Skeletal muscle satellite cell (primary cell): ENCODE results near the gene OXSR1.
"Not testable (repeated sequence)": the region's sequence is repeated elsewhere in the genome, so short reads cannot be mapped to it uniquely, and the experiment has no call there.

ENCODE experiments used
- H3K27me3 ChIP-seq: 2 replicates; pipeline ENCODE4 v1.7.0; 2013; ENCODE audit warnings: low read length; ENCODE audit not compliant: control insufficient read depth, insufficient read depth
- H3K36me3 ChIP-seq: 2 replicates; pipeline ENCODE4 v1.7.0; 2013; ENCODE audit warnings: mild to moderate bottlenecking, control low read depth, low read length; ENCODE audit not compliant: insufficient read depth
- H3K4me1 ChIP-seq: 2 replicates; pipeline ENCODE4 v1.7.0; 2013; ENCODE audit warnings: low read length; ENCODE audit not compliant: control insufficient read depth, insufficient read depth
- H3K4me2 ChIP-seq: 2 replicates; pipeline ENCODE4 v1.7.0; 2013; ENCODE audit warnings: mild to moderate bottlenecking, low read length
- H3K4me3 ChIP-seq: 2 replicates; pipeline ENCODE4 v1.7.0; 2013; ENCODE audit warnings: low read length
- H3K9ac ChIP-seq: 2 replicates; pipeline ENCODE4 v1.7.0; 2013; ENCODE audit warnings: mild to moderate bottlenecking, low read depth, low read length, moderate library complexity
- H3K9me3 ChIP-seq: replicated peaks from 2 replicates; pipeline ENCODE4 v1.7.0; 2013; ENCODE audit warnings: mild to moderate bottlenecking, control low read depth, low read length

OXSR1 gene

DNA sequence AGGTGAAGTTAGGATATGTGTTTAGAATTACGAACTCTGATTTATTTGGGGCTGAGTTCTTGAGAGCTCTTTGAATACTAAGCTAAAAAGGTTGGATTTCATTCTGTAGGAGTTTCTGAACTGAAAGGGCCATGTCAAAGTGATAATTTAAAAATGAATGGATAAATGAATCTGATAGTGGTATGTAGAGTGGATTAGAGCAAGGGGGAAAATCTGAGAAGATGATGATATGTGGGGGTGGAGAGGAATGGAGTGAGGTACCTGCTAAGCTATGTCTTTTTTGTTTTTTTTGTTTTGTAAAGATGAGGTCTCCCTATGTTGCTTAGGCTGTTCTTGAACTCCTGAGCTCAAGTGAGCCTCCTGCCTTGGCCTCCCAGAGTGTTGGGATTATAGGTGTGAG lies 55.7 kb downstream of the OXSR1 start:
- H3K4me3 ChIP-seq, result no peak overlapping the region
- H3K4me2 ChIP-seq, result no peak overlapping the region
- H3K9ac ChIP-seq, result no peak overlapping the region
- peaks cover 26% of the 10 kb centered on the region for H3K4me1 ChIP-seq
- H3K27me3 ChIP-seq, result no peaks in the 10 kb centered on the region
- peaks cover 54% of the 10 kb centered on the region for H3K36me3 ChIP-seq
- H3K9me3 ChIP-seq, result no peaks in the 10 kb centered on the region

DNA sequence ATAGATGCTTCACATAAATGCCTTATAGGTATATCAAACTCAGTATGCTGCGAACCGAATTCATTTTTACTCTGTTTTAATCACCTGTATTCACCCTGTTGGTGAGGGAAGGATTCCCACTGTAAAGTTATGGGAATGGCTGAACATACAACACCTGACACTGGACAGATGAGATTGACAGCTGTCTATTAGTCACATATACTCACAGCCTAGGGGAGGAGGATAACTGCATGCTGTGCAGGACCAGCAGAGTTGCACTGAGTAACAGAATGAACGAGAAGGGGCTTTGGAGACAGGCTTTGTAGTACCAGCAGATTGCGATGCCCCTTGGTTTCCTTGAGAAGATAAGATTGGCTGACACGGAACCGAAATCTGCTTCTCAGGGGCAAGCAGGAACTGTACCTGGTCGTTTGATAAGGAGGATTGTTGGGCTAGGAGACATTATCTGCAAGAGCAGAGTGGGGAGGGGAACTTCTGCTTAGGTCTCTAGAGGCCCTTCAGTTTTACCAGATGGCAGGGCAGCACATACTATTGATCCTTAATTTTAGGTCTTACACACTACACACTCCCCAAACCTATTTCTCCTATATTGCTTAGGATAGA lies 56.8 kb downstream of the OXSR1 start:
- Histone ChIP-seq H3K9me3 (no peaks in the 10 kb centered on the region), H3K36me3 (peaks cover 52% of the 10 kb centered on the region), H3K9ac (no peak overlapping the region), H3K4me3 (no peak overlapping the region), H3K4me1 (peaks cover 31% of the 10 kb centered on the region), H3K4me2 (no peak overlapping the region), H3K27me3 (no peaks in the 10 kb centered on the region)

DNA sequence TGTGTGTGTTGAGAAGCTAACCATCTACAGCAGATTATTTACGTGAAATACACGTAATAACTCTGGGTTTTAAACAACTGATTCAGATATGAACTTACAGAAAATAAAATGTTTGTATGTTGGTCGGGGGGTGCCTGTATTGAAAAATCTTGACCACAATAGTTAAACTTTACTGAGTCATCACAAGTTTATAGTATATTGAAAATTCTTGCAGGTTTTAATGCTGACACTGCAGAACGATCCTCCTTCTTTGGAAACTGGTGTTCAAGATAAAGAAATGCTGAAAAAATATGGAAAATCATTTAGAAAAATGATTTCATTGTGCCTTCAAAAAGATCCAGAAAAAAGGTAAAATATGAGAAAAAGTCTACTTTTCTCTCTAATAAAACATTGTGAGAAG lies 59.0 kb downstream of the OXSR1 start:
- Histone ChIP-seq H3K9me3 (no peaks in the 10 kb centered on the region), H3K36me3 (peaks cover 45% of the 10 kb centered on the region)

DNA sequence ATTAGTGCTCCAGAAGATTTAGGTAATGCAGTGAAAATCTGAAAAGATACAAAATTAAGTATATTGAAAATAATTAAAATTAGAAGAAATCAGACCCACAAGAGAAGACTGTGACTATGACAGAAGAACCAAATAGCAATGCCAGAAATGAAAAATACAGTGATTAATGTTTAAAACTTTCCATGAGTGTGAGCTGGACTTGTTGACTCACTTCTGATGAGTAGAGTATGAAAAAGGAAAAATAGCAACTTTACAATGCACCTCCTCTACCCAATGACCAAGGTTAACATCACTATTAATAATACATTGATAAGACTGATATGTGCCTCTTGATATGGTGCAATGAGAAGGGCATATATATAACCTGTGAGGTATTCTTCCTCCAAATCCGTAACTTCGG lies 60.9 kb downstream of the OXSR1 start:
- Histone ChIP-seq H3K9ac (peak overlapping the region; percentile 15), H3K4me2 (peak overlapping the region; percentile 47), H3K36me3 (peaks cover 52% of the 10 kb centered on the region), H3K4me1 (peaks cover 52% of the 10 kb centered on the region), H3K4me3 (no peak overlapping the region), H3K9me3 (no peaks in the 10 kb centered on the region), H3K27me3 (no peaks in the 10 kb centered on the region)

More for the DNA sequence above, 59.0 kb downstream of the OXSR1 start:
- Histone ChIP-seq H3K4me1 (peaks cover 52% of the 10 kb centered on the region), H3K4me3 (no peak overlapping the region), H3K9ac (no peak overlapping the region), H3K27me3 (no peaks in the 10 kb centered on the region), H3K4me2 (no peak overlapping the region)

DNA sequence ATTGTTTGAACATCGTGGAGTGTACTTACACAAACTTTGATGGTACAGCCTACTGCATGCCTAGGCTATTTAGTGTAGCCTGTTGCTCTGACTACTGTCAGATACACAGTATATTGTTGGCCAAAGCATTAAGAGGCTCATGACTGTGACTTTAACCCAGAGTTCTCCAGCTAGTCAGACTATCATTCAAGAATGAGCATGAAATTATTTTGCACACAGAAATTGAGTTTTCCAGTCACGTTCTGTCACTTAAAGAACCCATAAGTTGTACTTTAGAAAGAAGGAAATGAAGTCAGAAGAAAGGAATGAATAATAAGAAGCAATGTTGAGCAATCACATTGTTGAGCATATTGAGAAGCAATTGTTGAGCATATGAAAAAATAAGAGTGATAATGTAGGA lies 62.7 kb downstream of the OXSR1 start:
- no peaks in the 10 kb centered on the region for H3K27me3 ChIP-seq
- H3K4me3 ChIP-seq, result peak overlapping the region; percentile 6
- H3K36me3 ChIP-seq, result peaks cover 54% of the 10 kb centered on the region
- peak overlapping the region; percentile 24 for H3K4me2 ChIP-seq
- H3K9me3 ChIP-seq, result no peaks in the 10 kb centered on the region
- peak overlapping the region; percentile 52 for H3K9ac ChIP-seq
- H3K4me1 ChIP-seq, result peaks cover 52% of the 10 kb centered on the region

DNA sequence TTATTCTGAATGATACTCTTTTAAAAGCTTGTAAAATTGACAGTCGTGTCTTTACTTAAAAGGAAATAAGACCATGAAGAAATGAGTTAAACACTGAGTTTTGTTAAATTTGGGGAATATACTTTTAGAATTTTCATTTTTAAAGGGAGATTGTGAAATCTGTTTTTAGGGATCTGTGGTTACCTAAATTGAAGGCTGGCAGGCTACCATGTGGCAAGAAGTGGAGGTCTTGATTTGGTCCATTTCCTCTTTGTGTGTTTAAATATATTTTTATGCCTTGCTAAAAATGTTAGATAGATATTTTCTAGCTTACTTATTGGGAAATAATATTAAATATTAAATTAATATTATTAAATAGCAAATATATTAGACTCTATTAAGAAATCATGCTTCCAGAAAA lies 63.7 kb downstream of the OXSR1 start:
- Histone ChIP-seq H3K9me3 (no peaks in the 10 kb centered on the region), H3K9ac (no peak overlapping the region), H3K36me3 (peaks cover 57% of the 10 kb centered on the region), H3K4me1 (peaks cover 52% of the 10 kb centered on the region), H3K27me3 (no peaks in the 10 kb centered on the region), H3K4me2 (no peak overlapping the region), H3K4me3 (no peak overlapping the region)

DNA sequence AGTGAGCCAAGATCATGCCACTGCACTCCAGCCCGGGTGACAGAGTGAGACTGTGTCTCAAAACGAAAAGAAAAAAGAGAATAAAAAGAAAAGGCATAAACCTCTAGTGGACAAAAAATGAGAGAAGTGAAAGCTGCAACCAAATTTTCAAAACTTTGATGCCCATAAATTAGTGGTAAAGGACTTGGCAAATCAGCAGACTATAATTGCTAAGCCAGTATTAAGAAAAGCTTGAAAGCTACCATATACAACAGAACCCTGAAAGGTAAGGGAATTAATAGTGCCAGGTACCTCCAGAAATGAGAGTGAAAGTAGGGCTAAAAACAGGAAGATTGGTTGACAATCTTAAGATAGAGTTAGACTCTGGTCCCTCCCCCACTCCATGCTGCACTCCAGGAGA lies 67.4 kb downstream of the OXSR1 start:
- H3K27me3 ChIP-seq, result no peaks in the 10 kb centered on the region
- H3K4me2 ChIP-seq, result no peak overlapping the region
- H3K4me1 ChIP-seq, result peaks cover 15% of the 10 kb centered on the region
- no peak overlapping the region for H3K9ac ChIP-seq
- H3K36me3 ChIP-seq, result peaks cover 66% of the 10 kb centered on the region
- no peaks in the 10 kb centered on the region for H3K9me3 ChIP-seq
- no peak overlapping the region for H3K4me3 ChIP-seq

DNA sequence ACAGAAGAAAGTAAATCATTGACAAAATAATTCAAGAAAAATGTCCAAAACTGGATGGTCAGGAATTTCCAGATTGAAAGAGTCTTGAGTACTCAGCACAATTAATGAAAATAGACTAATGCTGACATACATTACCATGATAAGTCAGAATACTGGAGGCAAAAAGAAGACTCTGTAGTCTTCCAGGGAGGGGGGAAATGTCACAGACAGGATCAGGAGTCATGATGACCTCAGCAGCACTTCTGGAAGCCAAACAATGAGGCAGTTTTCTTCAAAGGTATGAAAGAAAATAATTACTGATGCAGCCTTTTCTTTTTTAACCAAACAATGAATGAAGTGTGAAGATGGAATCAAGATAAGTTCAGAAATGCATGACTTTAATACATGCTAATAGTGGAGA lies 70.1 kb downstream of the OXSR1 start:
- Histone ChIP-seq H3K9me3 (no peaks in the 10 kb centered on the region), H3K4me3 (no peak overlapping the region), H3K4me2 (no peak overlapping the region), H3K4me1 (no peaks in the 10 kb centered on the region), H3K9ac (no peak overlapping the region), H3K27me3 (no peaks in the 10 kb centered on the region), H3K36me3 (peaks cover 72% of the 10 kb centered on the region)

DNA sequence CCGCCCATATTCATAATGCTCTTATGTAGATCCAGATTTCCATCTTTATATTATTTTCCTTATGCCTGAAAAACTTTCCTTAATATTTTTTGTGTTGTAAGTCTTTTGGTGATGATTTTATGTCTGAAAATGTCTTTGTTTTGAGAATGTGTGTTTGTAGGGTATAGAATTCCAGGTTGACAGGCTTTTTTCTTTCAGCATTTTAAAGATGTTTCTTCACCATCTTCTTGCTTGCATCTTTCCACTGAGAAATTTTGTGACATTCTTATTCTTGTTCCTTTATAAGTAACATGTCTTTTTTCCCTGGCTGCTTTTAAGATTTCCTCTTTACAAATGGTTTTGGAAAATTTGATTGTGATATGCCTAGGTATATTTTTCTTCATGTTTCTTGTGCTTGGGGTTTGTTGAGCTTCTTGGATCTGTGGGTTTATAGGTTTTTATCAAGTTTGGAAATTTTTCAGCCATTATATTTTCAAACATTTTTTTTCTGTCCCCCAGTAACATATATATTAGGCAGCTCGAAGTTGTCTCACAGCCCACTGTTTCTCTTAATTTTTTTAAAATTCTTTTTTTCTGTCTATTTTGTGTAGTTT lies 73.2 kb downstream of the OXSR1 start:
- Histone ChIP-seq H3K27me3 (no peaks in the 10 kb centered on the region), H3K36me3 (peaks cover 65% of the 10 kb centered on the region)

DNA sequence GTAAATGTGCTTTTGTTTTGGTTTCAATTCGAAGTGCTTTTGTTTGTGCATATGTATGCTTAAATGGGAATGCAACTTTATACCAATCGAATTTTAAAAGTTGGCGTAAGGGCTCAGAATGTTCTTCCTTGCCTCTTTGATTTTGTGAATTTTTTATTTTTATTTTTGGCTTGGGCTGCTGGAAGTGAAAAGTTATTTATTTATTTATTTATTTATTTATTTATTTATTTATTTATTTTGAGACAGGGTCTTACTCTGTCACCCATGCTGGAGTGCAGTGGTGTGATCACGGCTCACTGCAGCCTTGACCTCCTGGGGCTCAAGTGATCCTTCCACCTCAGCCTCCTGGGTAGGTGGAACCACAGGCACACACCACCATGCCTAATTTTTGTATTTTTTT lies 77.5 kb downstream of the OXSR1 start:
- H3K36me3 ChIP-seq, result peaks cover 54% of the 10 kb centered on the region

More for the DNA sequence above, 73.2 kb downstream of the OXSR1 start:
- Histone ChIP-seq H3K4me1 (no peaks in the 10 kb centered on the region), H3K9me3 (no peaks in the 10 kb centered on the region), H3K4me2 (no peak overlapping the region), H3K4me3 (no peak overlapping the region), H3K9ac (no peak overlapping the region)

DNA sequence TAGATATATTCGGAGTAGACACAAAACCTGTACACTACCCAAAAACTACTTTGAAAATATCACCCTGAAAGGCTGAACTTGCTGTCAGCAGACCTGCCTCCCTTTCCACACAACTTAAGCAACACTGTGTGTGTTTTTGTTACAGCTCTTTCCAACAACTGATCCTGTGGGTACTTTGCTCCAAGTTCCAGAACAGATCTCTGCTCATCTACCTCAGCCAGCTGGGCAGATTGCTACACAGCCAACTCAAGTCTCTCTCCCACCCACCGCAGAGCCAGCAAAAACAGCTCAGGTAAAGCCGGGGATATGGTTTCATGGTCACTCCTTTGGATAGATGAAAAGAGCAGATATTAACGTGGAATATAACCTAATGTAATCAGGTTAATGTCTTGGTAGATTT lies 80.6 kb downstream of the OXSR1 start:
- no peak overlapping the region for H3K4me2 ChIP-seq
- H3K27me3 ChIP-seq, result no peaks in the 10 kb centered on the region
- peaks cover 67% of the 10 kb centered on the region for H3K36me3 ChIP-seq
- no peaks in the 10 kb centered on the region for H3K9me3 ChIP-seq
- H3K4me3 ChIP-seq, result no peak overlapping the region
- H3K4me1 ChIP-seq, result peaks cover 15% of the 10 kb centered on the region
- no peak overlapping the region for H3K9ac ChIP-seq

More for the DNA sequence above, 77.5 kb downstream of the OXSR1 start:
- not testable (repeated sequence) for H3K4me3 ChIP-seq, H3K4me2 ChIP-seq, H3K9me3 ChIP-seq, H3K27me3 ChIP-seq, H3K9ac ChIP-seq
- H3K4me1 ChIP-seq, result peaks cover 11% of the 10 kb centered on the region

DNA sequence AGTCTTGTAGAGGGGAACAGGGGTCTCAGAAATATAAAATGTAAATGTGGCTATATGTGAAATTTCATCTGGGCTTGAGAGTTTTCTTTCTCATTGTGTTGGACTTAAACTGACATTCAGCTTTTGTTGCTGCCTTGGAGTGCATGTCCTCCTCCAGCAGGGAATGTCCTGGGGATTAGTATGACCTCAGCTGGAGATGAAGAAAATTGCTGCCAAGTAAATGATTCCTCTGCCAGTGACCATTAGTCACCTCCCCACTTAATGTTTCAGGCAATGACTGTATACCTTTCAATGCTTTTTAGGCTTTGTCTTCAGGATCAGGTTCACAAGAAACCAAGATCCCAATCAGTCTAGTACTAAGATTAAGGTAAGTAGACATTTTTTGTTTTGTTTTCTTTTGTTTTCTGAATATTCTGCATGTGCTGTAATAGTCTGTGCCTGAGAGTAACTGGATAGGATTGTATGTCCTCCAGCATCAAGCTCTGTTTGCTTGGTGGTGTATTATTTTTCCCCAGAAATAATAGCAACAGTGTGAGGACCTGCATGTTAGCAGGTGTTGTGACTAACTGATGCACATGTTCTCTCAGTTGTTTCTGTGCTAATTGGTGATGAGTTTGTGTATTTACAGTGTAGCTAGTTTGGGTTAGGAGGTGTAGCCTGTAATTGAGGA lies 82.2 kb downstream of the OXSR1 start:
- peaks cover 75% of the 10 kb centered on the region for H3K36me3 ChIP-seq
- no peak overlapping the region for H3K4me2 ChIP-seq
- H3K27me3 ChIP-seq, result no peaks in the 10 kb centered on the region
- no peak overlapping the region for H3K9ac ChIP-seq
- H3K9me3 ChIP-seq, result no peaks in the 10 kb centered on the region
- H3K4me1 ChIP-seq, result peaks cover 15% of the 10 kb centered on the region
- no peak overlapping the region for H3K4me3 ChIP-seq
